ENCODE data around the gene ATCAY.
"Not testable (repeated sequence)": the region's sequence is repeated elsewhere in the genome, so short reads cannot be mapped to it uniquely, and the experiment has no call there.

Gene ATCAY

DNA sequence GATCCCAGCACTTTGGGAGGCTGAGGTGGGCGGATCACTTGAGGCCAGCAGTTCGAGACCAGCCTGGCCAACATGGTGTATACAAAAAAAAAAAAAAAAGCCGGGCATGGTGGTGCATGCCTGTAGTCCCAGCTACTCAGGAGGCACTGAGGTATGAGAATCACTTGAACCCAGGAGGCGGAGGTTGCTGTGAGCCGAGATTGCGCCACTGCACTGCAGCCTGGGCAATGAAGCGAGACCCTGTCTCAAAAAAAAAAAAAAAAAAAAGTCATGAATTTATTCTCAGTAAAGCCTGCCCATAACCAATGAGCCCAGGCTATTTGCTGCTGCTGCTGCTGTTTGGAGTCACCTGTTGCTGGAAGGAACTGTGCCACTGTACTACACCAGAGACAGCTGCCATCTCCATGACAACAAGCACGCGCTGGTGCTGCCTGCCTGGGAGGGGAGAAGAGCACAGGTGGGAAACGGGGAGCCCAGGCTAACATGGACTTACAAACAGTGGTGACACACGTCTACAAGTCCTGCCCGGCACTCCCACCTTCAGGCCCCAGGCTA lies 23.0 kb upstream of the ATCAY start:
- no peak for DNase-seq

- no peak for DNase-seq
Observed at GRCh38 chr19:3860499-3860898, 20.0 kb upstream of the ATCAY start.

GRCh38 chr19:3862826-3863500 lies 17.5 kb upstream of the ATCAY start:
- no peak for DNase-seq

GRCh38 chr19:3863648-3864047 lies 16.8 kb upstream of the ATCAY start:
- DNase-seq, result no peak

- DNase-seq, result no peak
Observed at GRCh38 chr19:3866910-3867638, 13.4 kb upstream of the ATCAY start.

- no peak for DNase-seq
Observed at GRCh38 chr19:3867971-3868769, 12.3 kb upstream of the ATCAY start.

- no peak for DNase-seq
Observed at GRCh38 chr19:3868770-3869456, 11.6 kb upstream of the ATCAY start, which contains the start of gene ZFR2. Gene ZFR2, minus strand, starts transcription at chr19:3869038. Its CDS starts 21 bp downstream, at chr19:3869017.

DNA sequence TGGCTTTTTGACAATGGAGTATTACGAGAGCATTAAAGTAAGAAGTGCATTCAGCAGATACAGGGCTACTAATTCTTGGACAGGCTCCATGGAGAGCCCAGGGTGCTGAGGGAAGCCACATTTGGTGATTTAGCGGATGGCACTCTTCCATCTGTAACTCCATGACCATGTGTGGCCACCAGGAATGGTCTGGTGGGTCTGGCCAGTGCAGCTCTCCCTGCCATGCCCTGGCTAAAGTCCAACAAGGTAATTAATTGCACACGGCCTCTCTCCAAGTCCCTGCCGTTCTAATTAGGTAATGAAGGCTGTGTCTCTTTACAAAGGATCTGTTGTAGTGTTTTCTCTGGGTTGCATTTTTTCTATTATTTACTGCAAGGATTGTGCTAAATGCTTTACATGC lies 7.3 kb upstream of the ATCAY start:
- no peak for DNase-seq

DNA sequence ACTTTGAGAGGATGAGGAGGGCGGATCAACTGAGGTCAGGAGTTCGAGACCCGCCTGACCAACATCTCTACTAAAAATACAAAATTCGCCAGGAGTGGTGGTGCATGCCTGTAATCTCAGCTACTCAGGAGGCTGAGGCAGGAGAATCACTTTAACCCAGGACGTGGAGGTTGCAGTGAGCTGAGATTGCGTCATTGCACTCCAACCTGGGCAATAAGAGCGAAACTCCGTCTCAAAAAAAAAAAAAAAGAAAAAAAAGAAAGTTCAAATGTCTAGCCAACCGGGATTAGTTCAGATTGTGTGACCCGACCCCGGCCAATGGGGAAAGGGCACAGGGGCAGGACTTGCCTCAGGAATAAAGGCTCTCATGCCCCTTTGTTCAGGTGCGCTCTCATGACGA lies 5.8 kb upstream of the ATCAY start:
- not testable (repeated sequence) for DNase-seq

- DNase-seq, result no peak
Observed at GRCh38 chr19:3879656-3880055, 829 bp upstream of the ATCAY start.

GRCh38 chr19:3881272-3882040 lies 971 bp downstream of the ATCAY start:
- DNase-seq, result no peak

- DNase-seq, result no peak
Observed at GRCh38 chr19:3882041-3882384, 1.5 kb downstream of the ATCAY start.

- DNase-seq, result no peak
Observed at GRCh38 chr19:3890591-3890990, 10.1 kb downstream of the ATCAY start.

- DNase-seq, result no peak
Observed at GRCh38 chr19:3893509-3894179, 13.2 kb downstream of the ATCAY start.

DNA sequence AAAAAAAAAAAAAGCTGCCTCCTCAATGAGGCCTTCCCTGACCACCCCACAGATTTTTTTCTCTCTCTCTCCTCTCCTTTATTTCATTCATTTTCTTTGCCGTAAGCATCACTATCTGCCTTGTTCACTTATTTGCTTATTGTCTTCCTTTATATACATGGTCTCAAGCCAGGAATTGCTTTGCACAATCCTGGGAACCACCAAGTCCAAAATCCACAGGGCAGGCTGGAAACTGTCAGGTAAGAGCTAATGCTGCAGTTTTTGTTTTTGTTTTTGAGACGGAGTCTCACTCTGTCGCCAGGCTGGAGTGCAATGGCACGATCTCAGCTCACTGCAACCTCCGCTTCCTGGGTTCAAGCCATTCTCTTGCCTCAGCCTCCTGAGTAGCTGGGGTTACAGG lies 14.5 kb downstream of the ATCAY start:
- not testable (repeated sequence) for DNase-seq

- DNase-seq, result no peak
Observed at GRCh38 chr19:3895788-3896187, 15.3 kb downstream of the ATCAY start.

DNA sequence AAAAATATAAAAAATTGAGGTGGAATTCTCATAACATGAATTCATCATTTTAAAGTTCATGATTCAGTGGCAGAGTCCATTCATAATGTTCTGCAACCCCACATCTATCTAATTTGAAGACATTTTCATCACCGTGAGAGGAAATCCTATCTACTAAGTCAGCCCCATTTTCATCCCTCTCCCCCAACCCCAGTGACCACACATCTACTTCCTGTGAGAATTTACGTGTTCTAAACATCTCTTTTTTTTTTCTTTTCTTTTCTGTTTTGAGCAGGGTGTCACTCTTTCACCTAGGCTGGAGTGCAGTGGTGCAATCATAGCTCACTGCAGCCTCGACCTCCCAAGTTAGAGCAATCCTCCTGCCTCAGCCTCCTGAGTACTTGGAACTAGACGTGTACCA lies 17.5 kb downstream of the ATCAY start:
- no peak for DNase-seq

- DNase-seq, result no peak
Observed at GRCh38 chr19:3898426-3898825, 17.9 kb downstream of the ATCAY start.

DNA sequence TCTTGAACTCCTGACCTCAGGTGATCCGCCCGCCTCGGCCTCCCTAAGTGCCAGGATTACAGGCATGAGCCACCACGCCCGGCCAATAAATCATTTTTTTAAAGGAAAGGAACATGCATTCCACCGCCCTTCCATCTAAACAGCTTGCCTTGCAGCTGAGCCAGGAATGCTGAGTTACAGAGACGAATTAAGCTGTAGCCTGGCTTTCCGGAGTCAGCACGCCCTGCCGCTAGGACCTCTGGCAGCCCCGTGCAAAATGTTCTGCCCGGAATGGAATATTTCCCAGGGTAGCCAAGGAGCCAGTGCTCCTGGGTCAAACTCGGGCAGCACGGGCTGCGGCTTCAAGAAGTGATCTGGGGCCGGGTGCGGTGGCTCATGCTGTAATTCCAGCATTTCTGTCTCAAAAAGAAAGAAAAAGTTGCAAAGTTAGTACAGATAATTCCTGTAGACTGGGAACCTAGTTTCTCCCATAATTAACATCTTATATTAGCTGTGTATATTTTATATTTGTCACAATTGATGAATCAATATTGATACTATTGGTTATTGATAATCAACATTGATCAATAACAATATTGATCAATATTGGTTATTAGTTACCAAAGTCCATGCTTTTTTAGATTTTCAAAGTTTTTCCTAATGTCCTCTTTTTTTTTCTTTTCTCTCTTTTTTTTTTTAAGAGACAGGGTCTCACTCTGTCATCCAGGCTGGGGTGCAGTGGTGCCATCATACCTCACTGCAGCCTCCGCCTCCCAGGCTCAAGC lies 19.2 kb downstream of the ATCAY start:
- DNase-seq, result no peak

DNA sequence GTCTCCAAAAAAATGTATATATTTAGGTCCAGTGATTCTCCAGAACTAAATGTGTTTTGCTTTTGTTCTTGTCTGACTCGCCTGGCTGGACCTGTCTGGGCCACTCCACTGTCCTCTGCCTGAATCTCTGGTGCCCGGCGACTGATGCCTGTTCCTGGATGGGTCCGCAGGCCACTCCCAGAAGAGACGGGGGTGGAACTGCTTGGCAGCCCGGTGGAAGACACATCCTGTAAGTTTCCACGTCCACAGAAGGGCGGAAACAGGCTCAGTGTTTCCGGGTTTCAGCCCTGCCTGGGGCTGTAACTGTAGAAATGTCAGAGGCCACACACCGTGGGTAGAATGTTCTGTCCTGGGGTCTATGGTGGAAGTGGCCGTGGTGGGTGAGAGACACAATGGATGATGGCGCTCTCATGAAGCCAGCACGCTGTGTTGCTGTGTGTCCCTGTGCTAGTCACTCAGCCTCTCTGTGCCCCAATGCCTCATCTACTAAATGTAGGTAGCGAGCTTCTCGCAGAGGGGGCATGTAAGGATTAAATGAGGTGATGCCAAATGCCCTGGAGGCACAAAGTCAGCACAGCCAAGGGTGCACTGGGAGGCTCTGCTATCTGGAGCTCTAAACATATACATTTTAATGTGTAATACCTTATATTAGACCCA lies 22.0 kb downstream of the ATCAY start:
- DNase-seq, result no peak

Data from hippocampal formation (tissue), 2 donors.